C4-2B (cell line): Measurements from ENCODE around the gene TM9SF3.

Source experiments
- CTCF ChIP-seq: fragments of 450-650 bp; conservative IDR thresholded peaks from 2 replicates; pipeline ENCODE4 v1.5.1; 2017; ENCODE audit warnings: mild to moderate bottlenecking
- ZFX ChIP-seq: fragments of 450-650 bp; IDR thresholded peaks from 2 replicates; pipeline ENCODE4 v1.6.1; 2017

- TF ChIP-seq CTCF = no peak
- no peak for TF ChIP-seq ZFX
Measured at GRCh38 chr10:96636551-96636950, 49.7 kb upstream of the TM9SF3 start.
